ENCODE measurements around the gene TPP2. TPM values are rescaled to one million over a fixed set of nuclear protein-coding genes. Genes with fewer than 3 reads are reported as not detected.

Gene TPP2
- polyA plus RNA-seq, 1 donor (not counting 4 experiments of a cell fraction or from before 2014, with no cell fraction given) = 41.2 TPM

- Histone ChIP-seq H3K27me3 (ENCODE audit: control insufficient read depth, extremely low read depth, insufficient read depth, low read length) (no peaks in the 10 kb centered on the region), H3K36me3 (ENCODE audit: control insufficient read depth in 2 of 2, extremely low read depth in 1 of 2, insufficient read depth in 2 of 2, low read length in 2 of 2) (peaks cover 5 to 38% of the 10 kb centered on the region in 2 experiments), H4K20me1 (ENCODE audit: control insufficient read depth, extremely low read depth, insufficient read depth, low read length) (no peaks in the 10 kb centered on the region), H3K4me1 (ENCODE audit: control insufficient read depth, extremely low read depth, insufficient read depth, low read length) (no peaks in the 10 kb centered on the region), H2AFZ (ENCODE audit: control insufficient read depth, low read length) (no peak overlapping the region), H3K4me2 (ENCODE audit: control insufficient read depth, extremely low read depth, insufficient read depth, low read depth, low read length) (no peak overlapping the region), H3K9me1 (ENCODE audit: control insufficient read depth, extremely low read depth, insufficient read depth, low read length) (no peaks in the 10 kb centered on the region), H3K4me3 (ENCODE audit: control insufficient read depth in 2 of 3, extremely low read depth in 1 of 3, insufficient read depth in 2 of 3, low read depth in 1 of 3, low read length in 3 of 3) (no peak overlapping the region), H3K9me3 (ENCODE audit: control insufficient read depth, low read depth, low read length) (no peaks in the 10 kb centered on the region), H3K27ac (ENCODE audit: control insufficient read depth, insufficient read depth, low read length) (no peak overlapping the region), H3K9ac (ENCODE audit: control insufficient read depth, extremely low read depth, insufficient read depth, low read length) (no peak overlapping the region), H3K79me2 (ENCODE audit: control insufficient read depth, insufficient read depth, low read length) (peaks cover 1% of the 10 kb centered on the region)
- DNase-seq (ENCODE audit: low read depth, low spot score) = no peak
- no peak for TF ChIP-seq CTCF (optimal IDR thresholded peaks at IDR 0.05 in 1 of 3, IDR thresholded peaks at IDR 0.05 in 1 of 3, conservative IDR thresholded peaks at IDR 0.05 in 1 of 3; ENCODE audit: extremely low read depth in 1 of 3, insufficient read depth in 2 of 3, low read length in 3 of 3)
- TF ChIP-seq EZH2 (IDR thresholded peaks at IDR 0.05; ENCODE audit: low read length) = no peak
- dilution Hi-C loops (cut with MboI; ENCODE audit: extremely low pct_ligation_motif_present, low sequenced_read_pairs) = no loop called here
- FAIRE-seq = no peak
Observed at GRCh38 chr13:102620516-102620915, 23.7 kb downstream of the TPP2 start.

- H3K9ac ChIP-seq (ENCODE audit: control insufficient read depth, extremely low read depth, insufficient read depth, low read length) = no peak overlapping the region
- no peaks in the 10 kb centered on the region for H3K4me1 ChIP-seq (ENCODE audit: control insufficient read depth, extremely low read depth, insufficient read depth, low read length)
- no peaks in the 10 kb centered on the region for H3K9me3 ChIP-seq (ENCODE audit: control insufficient read depth, low read depth, low read length)
- peaks cover 8 to 33% of the 10 kb centered on the region in 2 experiments for H3K36me3 ChIP-seq (ENCODE audit: control insufficient read depth in 2 of 2, extremely low read depth in 1 of 2, insufficient read depth in 2 of 2, low read length in 2 of 2)
- no peaks in the 10 kb centered on the region for H3K27me3 ChIP-seq (ENCODE audit: control insufficient read depth, extremely low read depth, insufficient read depth, low read length)
- H3K27ac ChIP-seq (ENCODE audit: control insufficient read depth, insufficient read depth, low read length) = no peak overlapping the region
- no peak for FAIRE-seq
- H3K4me3 ChIP-seq (ENCODE audit: control insufficient read depth in 2 of 3, extremely low read depth in 1 of 3, insufficient read depth in 2 of 3, low read depth in 1 of 3, low read length in 3 of 3) = no peak overlapping the region
- H3K4me2 ChIP-seq (ENCODE audit: control insufficient read depth, extremely low read depth, insufficient read depth, low read depth, low read length) = no peak overlapping the region
- no peaks in the 10 kb centered on the region for H3K79me2 ChIP-seq (ENCODE audit: control insufficient read depth, insufficient read depth, low read length)
- DNase-seq (ENCODE audit: low read depth, low spot score) = no peak
- H3K9me1 ChIP-seq (ENCODE audit: control insufficient read depth, extremely low read depth, insufficient read depth, low read length) = no peaks in the 10 kb centered on the region
- TF ChIP-seq CTCF (optimal IDR thresholded peaks at IDR 0.05 in 1 of 3, IDR thresholded peaks at IDR 0.05 in 1 of 3, conservative IDR thresholded peaks at IDR 0.05 in 1 of 3; ENCODE audit: extremely low read depth in 1 of 3, insufficient read depth in 2 of 3, low read length in 3 of 3) = no peak
- no peak for TF ChIP-seq EZH2 (IDR thresholded peaks at IDR 0.05; ENCODE audit: low read length)
- no peaks in the 10 kb centered on the region for H4K20me1 ChIP-seq (ENCODE audit: control insufficient read depth, extremely low read depth, insufficient read depth, low read length)
- dilution Hi-C loops (cut with MboI; ENCODE audit: extremely low pct_ligation_motif_present, low sequenced_read_pairs) = no loop called here
- H2AFZ ChIP-seq (ENCODE audit: control insufficient read depth, low read length) = no peak overlapping the region
Observed at GRCh38 chr13:102626928-102627327, 30.1 kb downstream of the TPP2 start.
